ENCODE measurements around the gene BCL2L13. TPM values are rescaled to one million over a fixed set of nuclear protein-coding genes. Genes with fewer than 3 reads are reported as not detected.

Gene BCL2L13
- total RNA-seq, 4 donors from 2014 or later, result 35.2 to 50.1 (median 38.3) TPM

DNA sequence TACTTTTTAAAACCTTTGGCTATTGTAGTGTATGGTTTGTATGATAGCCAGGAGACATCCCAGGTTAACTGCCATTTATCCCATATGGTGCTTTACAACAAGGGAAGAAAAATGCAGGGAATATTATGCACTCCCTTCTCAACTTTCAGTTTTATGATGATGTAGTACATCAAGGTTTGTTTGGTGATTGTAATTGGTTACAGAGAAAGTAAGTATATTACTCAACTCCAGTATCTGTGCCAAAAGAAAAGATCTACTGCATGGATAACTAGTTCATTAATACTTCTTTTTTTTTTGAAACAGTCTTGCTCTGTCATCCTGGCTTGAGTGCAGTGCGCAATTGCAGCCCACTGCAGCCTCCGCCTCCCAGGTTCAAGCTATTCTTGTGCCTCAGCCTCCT is 65.3 kb downstream of the BCL2L13 start:
- Histone ChIP-seq H3K27ac (no peak overlapping the region), H3K4me1 (peaks cover 0 to 11% (median 0%) of the 10 kb centered on the region in 4 donors), H3K9me3 (no peaks in the 10 kb centered on the region), H3K36me3 (peaks cover 0 to 25% (median 0%) of the 10 kb centered on the region in 3 donors), H3K27me3 (no peaks in the 10 kb centered on the region), H3K4me3 (no peak overlapping the region)
- DNase-seq, result no peak
- TF ChIP-seq POLR2A (IDR thresholded peaks at IDR 0.05), result no peak

DNA sequence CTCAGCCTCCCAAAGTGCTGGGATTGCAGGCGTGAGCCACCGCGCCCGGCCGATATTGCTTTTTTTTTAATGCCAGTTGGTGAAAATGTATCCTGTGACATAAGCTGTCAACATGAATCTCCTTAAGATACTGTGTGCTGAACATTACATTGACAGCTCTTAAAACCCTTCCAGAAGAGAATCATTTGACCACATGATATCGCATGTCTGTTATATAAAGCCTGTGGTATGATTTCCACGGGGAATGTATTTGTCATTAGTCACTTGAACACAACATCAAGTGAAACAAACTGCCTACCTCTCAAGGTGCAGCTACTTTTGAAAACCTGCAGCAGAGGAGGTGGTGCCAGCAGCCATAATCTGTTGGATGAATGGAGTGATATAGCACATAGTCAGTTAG is 67.0 kb downstream of the BCL2L13 start:
- TF ChIP-seq, protein P1, sequence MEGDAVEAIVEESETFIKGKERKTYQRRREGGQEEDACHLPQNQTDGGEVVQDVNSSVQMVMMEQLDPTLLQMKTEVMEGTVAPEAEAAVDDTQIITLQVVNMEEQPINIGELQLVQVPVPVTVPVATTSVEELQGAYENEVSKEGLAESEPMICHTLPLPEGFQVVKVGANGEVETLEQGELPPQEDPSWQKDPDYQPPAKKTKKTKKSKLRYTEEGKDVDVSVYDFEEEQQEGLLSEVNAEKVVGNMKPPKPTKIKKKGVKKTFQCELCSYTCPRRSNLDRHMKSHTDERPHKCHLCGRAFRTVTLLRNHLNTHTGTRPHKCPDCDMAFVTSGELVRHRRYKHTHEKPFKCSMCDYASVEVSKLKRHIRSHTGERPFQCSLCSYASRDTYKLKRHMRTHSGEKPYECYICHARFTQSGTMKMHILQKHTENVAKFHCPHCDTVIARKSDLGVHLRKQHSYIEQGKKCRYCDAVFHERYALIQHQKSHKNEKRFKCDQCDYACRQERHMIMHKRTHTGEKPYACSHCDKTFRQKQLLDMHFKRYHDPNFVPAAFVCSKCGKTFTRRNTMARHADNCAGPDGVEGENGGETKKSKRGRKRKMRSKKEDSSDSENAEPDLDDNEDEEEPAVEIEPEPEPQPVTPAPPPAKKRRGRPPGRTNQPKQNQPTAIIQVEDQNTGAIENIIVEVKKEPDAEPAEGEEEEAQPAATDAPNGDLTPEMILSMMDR (IDR thresholded peaks at IDR 0.05), result no peak
- TF ChIP-seq POLR2A (IDR thresholded peaks at IDR 0.05), result no peak
- Histone ChIP-seq H3K4me1 (peaks cover 0 to 11% (median 0%) of the 10 kb centered on the region in 4 donors), H3K4me3 (no peak overlapping the region), H3K9me3 (no peaks in the 10 kb centered on the region), H3K36me3 (peaks cover 0 to 25% (median 0%) of the 10 kb centered on the region in 3 donors), H3K27me3 (no peaks in the 10 kb centered on the region), H3K27ac (peak overlapping the region in 3 of 4 donors; percentile 26 to 73 (median 47))
- no peak for DNase-seq

DNA sequence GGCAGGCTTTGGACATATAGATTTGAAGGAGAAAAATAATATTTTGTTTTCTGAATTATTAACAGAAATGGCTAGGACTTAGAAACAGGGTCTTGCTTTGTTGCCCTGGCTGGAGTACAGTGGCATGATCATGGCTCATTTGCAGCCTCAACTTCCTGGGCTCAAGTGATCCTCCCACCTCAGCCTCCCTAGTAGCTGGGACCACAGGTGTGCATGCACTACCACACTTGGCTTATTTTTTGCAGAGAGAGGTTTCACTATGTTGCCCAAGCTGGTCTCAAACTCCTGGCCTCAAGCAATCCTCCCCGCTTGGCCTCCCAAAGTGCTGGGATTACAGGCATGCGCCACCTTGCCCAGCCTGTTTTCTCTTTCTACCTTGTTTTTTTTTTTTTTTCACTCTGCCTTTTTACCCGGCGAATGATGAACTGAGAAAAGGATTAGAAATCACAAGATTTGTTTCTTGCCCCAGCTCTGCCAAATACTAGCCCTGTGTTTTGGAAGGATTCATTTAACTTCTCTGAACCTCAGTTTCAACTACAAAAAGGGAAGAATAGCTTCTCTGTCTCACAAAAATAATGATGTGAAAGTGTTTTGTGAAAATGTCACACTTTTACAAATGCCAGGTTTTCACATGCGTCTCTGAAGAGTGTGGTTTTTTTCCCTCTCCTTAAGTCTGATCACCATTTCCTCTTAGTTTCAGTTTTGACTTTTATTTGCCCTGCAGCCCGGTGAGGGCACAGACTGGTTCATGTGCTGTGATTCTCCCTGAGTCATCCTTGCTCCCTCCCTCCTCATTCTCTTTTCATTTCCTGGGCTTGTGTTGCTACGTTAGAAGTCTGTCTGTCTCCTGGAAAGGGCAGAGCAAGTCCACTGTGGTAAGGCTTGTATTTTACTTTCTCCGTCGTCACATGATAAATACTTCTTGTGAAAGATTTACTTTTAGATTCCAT is 67.7 kb downstream of the BCL2L13 start:
- peak in 1 of 2 donors; percentile 32 for TF ChIP-seq POLR2A (IDR thresholded peaks at IDR 0.05)
- TF ChIP-seq, protein P1 (IDR thresholded peaks at IDR 0.05), result no peak
- peak overlapping the region; percentile 26 to 73 (median 46) for H3K27ac ChIP-seq
- H3K4me3 ChIP-seq, result peak overlapping the region in 1 of 4 donors; percentile 30
- no peaks in the 10 kb centered on the region for H3K9me3 ChIP-seq
- peak in 1 of 3 donors; percentile 65 for DNase-seq
- peaks cover 0 to 25% (median 0%) of the 10 kb centered on the region in 3 donors for H3K36me3 ChIP-seq
- peaks cover 0 to 11% (median 0%) of the 10 kb centered on the region in 4 donors for H3K4me1 ChIP-seq
- H3K27me3 ChIP-seq, result no peaks in the 10 kb centered on the region

DNA sequence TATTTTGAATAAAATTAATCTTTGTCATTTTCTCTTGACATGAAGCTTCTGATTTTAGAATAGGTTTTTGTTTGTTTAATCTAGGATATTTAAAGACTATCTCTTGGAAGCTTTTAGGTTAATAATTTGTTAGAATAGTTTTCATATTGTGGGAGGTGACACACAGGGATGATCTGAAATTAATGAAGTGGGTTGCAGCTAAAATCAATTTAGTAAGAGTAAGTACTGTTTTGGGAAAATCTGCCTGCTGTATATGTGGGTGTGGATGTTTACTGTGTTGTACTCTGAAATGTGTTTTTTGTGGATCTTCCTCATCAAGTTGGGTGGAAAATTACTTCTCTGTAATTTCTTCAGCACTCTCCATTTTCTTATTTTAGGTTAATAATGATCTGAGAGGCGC is 68.4 kb downstream of the BCL2L13 start:
- TF ChIP-seq POLR2A (IDR thresholded peaks at IDR 0.05), result no peak
- TF ChIP-seq, protein P1 (IDR thresholded peaks at IDR 0.05), result no peak
- H3K4me1 ChIP-seq, result peaks cover 0 to 11% (median 0%) of the 10 kb centered on the region in 4 donors
- peaks cover 0 to 23% (median 0%) of the 10 kb centered on the region in 3 donors for H3K36me3 ChIP-seq
- H3K9me3 ChIP-seq, result no peaks in the 10 kb centered on the region
- no peak for DNase-seq
- H3K27ac ChIP-seq, result peak overlapping the region in 3 of 4 donors; percentile 40 to 73 (median 45)
- H3K27me3 ChIP-seq, result no peaks in the 10 kb centered on the region
- H3K4me3 ChIP-seq, result peak overlapping the region in 1 of 4 donors; percentile 30

DNA sequence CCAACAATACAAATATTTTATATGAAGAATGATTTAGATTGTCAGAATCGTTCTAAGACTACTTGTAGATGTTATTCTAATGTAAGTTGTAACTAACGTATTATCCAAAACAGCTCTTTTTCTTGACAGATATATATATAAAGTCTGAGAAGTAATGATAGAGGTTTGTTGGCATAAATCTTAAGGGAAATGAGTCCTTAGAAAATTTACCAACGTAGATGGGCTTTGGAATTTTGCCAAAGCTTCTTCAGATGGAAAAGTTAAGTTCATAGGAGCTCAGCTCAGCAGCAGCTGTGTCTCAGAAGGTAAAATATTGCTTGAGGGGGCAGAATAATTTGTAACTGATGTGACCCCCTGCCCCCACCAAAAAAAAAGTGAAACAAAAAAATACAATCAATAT is 69.0 kb downstream of the BCL2L13 start:
- Histone ChIP-seq H3K9me3 (no peaks in the 10 kb centered on the region), H3K27ac (peak overlapping the region in 1 of 4 donors; percentile 73), H3K27me3 (no peaks in the 10 kb centered on the region), H3K36me3 (peaks cover 0 to 18% (median 0%) of the 10 kb centered on the region in 3 donors), H3K4me3 (peak overlapping the region in 1 of 4 donors; percentile 30), H3K4me1 (peaks cover 0 to 11% (median 0%) of the 10 kb centered on the region in 4 donors)
- DNase-seq, result no peak
- TF ChIP-seq, protein P1 (IDR thresholded peaks at IDR 0.05), result no peak
- TF ChIP-seq POLR2A (IDR thresholded peaks at IDR 0.05), result no peak

DNA sequence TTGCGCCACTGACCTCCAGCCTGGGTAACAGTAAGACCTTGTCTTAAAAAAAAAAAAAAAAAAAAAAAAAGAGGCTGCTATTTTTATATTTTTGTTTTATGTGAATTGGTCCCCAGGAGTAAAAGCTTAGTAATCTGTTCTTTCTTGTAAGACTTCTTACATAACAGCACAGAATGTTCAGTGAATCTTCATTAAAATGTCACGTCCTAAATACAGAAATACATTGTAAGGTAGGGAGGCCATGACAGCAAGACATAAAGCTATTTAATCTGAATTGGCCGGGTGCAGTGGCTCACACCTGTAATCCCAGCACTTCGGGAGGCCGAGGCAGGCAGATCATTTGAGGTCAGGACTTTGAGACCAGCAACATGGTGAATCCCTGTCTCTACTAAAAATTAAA is 71.5 kb downstream of the BCL2L13 start:
- no peaks in the 10 kb centered on the region for H3K36me3 ChIP-seq
- no peaks in the 10 kb centered on the region for H3K9me3 ChIP-seq
- H3K4me3 ChIP-seq, result no peak overlapping the region
- TF ChIP-seq, protein P1 (IDR thresholded peaks at IDR 0.05), result no peak
- TF ChIP-seq POLR2A (IDR thresholded peaks at IDR 0.05), result no peak
- no peak for DNase-seq
- H3K4me1 ChIP-seq, result peaks cover 0 to 11% (median 0%) of the 10 kb centered on the region in 4 donors
- H3K27me3 ChIP-seq, result no peaks in the 10 kb centered on the region
- no peak overlapping the region for H3K27ac ChIP-seq
